HG03342 (cell line): ENCODE results near the gene TRAPPC10.
"Not testable (repeated sequence)": the region's sequence is repeated elsewhere in the genome, so short reads cannot be mapped to it uniquely, and the experiment has no call there.

ENCODE experiments used
- ATAC-seq: cut with Tn5 transposase; IDR thresholded peaks from one replicate; pipeline ENCODE4 v1.9.1; 2021; ENCODE audit warnings: mild to moderate bottlenecking, moderate library complexity; ENCODE audit not compliant: unreplicated experiment

The TRAPPC10 gene

GRCh38 chr21:44084496-44085241 lies 72.6 kb downstream of the TRAPPC10 start:
- ATAC-seq: no peak

DNA sequence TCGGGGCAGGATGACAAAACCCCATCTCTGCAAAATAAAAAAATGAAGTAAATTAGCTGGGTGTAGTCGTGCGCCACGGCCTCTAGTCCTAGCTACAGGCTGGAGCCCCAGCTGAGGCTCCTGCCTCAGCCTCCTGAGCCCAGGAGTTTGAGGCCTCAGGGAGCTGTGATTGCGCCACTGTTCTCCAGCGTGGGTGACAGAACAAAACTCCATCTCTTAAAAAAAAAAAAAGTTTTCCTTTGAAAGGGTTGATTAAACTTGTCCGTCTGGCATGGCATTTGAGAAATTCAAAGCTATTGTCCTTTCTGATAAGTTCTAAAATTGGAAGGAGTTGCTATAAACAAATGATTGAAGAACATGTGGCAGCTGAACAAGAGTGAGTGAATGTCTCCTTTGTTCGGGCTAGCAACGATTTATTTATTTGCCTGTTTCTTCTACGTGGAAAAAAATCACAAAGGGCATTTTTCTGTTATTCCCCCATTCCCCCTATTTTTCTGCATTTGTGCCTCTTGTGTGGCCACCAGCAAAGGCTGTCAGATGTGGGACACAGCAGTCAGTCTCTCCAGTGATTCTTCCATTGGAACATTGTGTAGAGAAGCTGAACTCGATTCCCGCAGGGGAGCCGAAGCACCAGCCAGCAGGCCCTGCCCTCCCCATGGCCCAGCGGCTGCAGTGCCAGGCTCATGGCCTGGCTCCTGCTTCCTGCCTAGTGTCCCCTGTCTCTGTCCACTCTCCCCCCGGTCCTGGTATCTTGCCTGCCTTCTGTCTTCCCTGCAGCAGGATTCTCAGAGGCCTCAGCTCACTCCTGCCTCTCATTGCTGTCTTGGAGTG lies 73.6 kb downstream of the TRAPPC10 start:
- ATAC-seq: no peak

- no peak for ATAC-seq
These were observed 74.7 kb downstream of the TRAPPC10 start for GRCh38 chr21:44086636-44087425.

DNA sequence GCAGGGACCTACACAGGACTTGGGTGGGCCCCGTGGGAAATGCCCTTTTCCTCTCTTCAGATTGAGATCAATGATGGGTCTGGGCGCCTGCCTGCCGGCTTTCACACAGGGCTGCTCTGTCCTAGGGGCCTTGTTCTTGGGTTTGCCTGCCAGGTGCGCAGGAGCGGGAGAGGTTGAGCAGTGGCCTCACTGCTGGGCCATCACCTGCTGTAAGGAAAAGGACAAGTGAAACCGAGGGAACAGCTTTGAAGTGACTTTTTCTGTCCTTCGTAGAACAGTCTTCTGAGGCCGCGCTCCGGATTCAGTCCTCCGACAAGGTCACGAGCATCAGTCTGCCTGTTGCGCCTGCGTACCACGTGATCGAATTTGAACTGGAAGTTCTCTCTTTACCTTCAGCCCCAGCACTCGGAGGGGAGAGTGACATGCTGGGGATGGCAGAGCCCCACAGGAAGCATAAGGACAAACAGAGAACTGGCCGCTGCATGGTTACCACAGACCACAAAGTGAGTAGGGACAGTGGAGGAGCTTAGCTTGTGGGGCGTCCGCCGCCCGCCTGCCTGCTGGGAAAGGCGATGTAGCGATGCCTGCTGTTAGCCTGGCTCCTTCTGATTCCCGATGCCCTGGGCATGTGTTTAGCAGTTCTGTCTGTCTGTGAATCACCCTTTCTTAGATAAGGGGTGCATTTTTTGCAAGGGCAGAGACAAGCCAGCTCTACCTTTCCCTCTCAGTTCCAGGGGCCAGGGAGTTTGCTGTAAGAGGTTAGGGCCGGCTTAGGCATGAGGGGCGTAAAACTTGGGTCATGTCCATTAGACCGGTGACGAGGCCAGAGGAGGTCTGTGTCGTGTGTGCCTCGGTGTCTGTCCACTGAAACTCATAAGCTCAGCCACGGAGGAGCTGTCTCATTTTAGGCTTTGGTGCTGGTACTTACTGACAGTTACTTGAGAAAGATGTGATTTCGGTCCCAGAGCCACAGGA lies 75.6 kb downstream of the TRAPPC10 start:
- no peak for ATAC-seq

GRCh38 chr21:44088401-44088780 lies 76.3 kb downstream of the TRAPPC10 start:
- ATAC-seq: no peak

GRCh38 chr21:44089001-44089911 lies 77.1 kb downstream of the TRAPPC10 start:
- ATAC-seq: peak; percentile 57

DNA sequence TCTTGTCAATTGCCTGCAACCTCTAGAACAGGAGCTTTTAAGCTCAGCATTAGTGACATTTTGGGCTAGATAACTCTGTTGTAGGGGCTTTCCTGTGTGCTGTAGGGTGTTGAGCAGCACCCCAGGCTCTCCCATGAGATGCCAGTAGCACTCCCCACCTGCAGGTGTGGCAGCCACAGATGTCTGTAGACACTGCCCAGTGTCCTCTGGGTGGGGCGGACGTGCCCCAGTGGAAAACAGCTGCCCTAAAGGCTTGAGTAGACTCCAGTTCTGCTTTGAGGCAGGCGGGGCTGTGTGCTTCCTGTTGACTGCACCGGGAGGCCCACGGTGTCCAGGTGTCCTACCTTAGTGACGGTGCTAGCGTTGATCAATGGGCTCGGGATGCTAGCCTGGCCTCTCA lies 78.2 kb downstream of the TRAPPC10 start:
- no peak for ATAC-seq

DNA sequence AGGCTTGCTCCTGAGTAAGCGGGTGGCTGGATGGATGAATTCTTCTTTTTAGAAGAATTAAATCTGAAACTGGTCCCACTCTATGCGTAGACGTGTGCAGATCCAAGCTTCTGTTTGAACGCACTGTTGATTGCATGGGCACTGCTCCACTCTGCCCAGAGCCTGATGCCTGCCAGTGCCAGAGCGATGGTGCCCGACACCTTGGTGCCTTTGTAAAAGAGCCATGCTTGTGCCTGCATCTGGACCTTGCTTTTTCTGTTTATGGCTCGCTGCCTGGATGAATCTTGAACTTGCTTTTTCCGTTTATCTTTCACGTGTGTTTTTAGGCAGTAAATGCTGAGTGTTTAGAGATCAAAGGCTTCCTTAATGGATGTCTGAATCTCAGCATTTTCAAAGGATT lies 80.1 kb downstream of the TRAPPC10 start:
- no peak for ATAC-seq

GRCh38 chr21:44093761-44094160 lies 81.7 kb downstream of the TRAPPC10 start:
- ATAC-seq: no peak

GRCh38 chr21:44094832-44095231 lies 82.7 kb downstream of the TRAPPC10 start:
- no peak for ATAC-seq

DNA sequence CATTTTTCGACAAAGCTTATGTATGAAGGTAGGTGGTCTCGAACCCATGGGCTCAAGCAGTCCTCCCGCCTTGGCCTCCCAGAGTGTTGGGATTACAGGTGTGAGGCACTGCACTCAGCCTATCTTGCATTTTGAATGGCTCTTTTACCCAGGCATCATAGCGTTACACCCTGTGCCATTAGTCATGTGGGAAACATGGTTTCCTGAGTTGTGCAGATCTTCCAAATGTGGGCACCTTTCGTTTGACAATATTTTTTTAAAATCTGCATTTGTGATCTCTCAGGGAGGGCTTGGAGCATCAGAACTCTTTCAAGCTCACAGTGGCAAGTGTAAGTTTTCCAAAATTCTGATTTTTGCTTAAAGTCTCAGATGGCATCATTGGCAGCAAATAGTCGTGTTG lies 86.4 kb downstream of the TRAPPC10 start:
- not testable (repeated sequence) for ATAC-seq

- ATAC-seq: not testable (repeated sequence)
These were observed 86.9 kb downstream of the TRAPPC10 start for GRCh38 chr21:44098964-44099363.

DNA sequence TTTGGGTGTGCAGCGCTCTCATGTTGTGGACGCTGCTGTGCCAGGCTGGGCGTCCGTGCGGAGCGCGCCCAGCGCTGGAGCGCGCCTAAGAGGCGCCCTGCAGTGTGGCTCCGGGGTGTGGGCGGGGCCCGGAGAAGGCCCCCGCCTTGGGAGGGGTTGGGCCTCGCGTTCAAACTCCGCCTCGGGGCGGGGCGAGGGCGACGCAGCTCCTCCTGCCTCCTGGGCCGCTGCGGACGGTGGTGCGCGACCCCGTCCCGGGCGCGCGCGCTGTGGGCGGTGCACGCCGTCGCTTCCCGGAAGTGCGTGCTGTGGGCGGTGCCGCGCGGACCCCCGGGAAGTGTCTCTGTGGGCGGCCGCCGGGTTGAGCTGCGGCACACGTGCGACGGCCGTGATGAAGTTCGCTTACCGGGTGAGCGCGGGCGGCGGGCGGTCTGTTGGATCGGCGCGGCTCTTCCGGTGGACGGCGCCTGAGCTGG lies 95.0 kb downstream of the TRAPPC10 start, which contains the start of gene PWP2:
TSS of gene PWP2 (plus strand) at position 374 of the 476 bp plus-strand sequence. CDS start at position 392, 18 bp downstream.
- ATAC-seq: peak; percentile 88

GRCh38 chr21:44107589-44107988 lies 95.5 kb downstream of the TRAPPC10 start:
- ATAC-seq: not testable (repeated sequence)

- ATAC-seq: not testable (repeated sequence)
These were observed 101.7 kb downstream of the TRAPPC10 start for GRCh38 chr21:44113702-44114371.

DNA sequence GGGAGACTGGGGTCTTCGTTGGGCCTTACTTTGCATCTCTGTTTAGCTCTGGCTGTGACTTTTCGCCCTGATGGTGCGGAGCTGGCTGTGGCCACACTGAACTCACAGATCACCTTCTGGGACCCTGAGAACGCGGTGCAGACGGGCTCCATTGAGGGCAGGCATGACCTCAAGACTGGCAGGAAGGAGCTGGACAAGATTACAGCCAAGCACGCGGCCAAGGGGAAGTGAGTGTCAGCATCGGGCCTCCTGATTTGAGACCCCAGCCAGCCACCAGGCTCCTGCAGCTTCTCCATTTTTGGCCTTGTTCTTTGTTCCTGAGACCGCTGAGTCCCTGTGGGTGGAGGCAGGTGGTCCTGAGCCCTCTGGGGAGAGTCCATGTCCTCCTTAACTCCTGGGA lies 110.0 kb downstream of the TRAPPC10 start:
- ATAC-seq: not testable (repeated sequence)

DNA sequence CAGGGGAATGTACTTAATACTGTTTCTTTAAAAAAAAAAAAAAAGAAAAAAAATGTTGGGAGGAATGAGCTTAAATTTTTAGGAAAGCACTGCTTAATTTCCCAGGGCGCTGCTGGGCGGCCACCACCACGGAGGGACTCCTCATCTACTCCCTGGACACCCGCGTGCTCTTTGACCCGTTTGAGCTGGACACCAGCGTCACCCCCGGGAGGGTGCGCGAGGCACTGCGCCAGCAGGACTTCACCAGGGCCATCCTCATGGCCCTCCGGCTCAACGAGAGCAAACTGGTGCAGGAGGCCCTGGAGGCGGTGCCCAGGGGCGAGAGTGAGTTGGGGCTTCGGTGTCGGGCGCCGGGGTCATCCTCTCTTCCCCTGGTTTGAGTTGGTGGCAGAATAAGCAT lies 115.7 kb downstream of the TRAPPC10 start:
- ATAC-seq: not testable (repeated sequence)

GRCh38 chr21:44133715-44134057 lies 121.6 kb downstream of the TRAPPC10 start:
- ATAC-seq: peak; percentile 10
